NT2/D1 (cell line): Measurements from ENCODE around the gene GOLGA6L4.
"Not testable (repeated sequence)": the region's sequence is repeated elsewhere in the genome, so short reads cannot be mapped to it uniquely, and the experiment has no call there.

Source experiments
- SUZ12 ChIP-seq: IDR thresholded peaks from 2 replicates; pipeline ENCODE4 v1.6.1; 2011; ENCODE audit not compliant: insufficient read length, insufficient read depth; ENCODE audit errors: extremely low read depth
- YY1 ChIP-seq: IDR thresholded peaks from 2 replicates; pipeline ENCODE4 v1.6.1; 2011; ENCODE audit not compliant: insufficient read length, insufficient read depth
- ZNF274 ChIP-seq: IDR thresholded peaks from 2 replicates; pipeline ENCODE4 v1.6.1; 2011; ENCODE audit warnings: mild to moderate bottlenecking, low read depth, low read length

DNA sequence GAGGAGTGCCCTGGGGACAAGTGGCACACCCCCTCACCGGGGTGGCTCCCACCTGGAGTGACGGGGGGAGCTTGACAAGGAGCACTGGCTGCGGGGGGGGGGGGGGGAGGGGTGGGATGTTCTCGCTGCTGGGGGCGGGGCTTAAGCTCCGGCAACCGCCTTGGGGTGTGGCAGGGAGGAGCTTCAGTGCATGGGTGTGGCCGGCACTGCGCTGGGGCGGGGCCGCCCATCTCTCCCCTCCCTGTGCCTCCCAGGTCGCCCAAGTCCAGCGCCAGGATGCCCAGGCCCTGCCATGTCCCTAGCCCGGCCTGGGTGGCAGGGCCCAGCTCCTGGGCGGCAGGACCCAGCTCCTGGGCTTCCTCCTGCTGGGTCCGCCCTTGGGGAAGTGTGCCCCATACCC, 35.7 kb upstream of the GOLGA6L4 start:
- TF ChIP-seq SUZ12, YY1, ZNF274: not testable (repeated sequence)
